ENCODE measurements around the gene PPP1R7. TPM values are rescaled to one million over a fixed set of nuclear protein-coding genes. Genes with fewer than 3 reads are reported as not detected.

The PPP1R7 gene
- total and polyA plus RNA-seq, 9 of the 15 experiments (the other 6 are each of a cell fraction or from before 2014, with no cell fraction given): 37.5 to 75.0 (median 50.5) TPM

GRCh38 chr2:241125626-241126025 lies 24.6 kb upstream of the PPP1R7 start:
- in situ Hi-C loops (cut with MboI): no loop called here
- Histone ChIP-seq H3K27me3 (ENCODE audit: control insufficient read depth in 2 of 2, insufficient read depth in 2 of 2, low read length in 2 of 2) (no peaks in the 10 kb centered on the region), H3K4me2 (ENCODE audit: insufficient read depth, low read length) (no peak overlapping the region), H3K9me1 (ENCODE audit: control insufficient read depth, insufficient read depth, low read length) (no peaks in the 10 kb centered on the region), H3K9ac (ENCODE audit: insufficient read depth in 1 of 2, low read depth in 2 of 2, low read length in 2 of 2) (no peak overlapping the region), H3K27ac (ENCODE audit: extremely low read depth, low read depth, low read length) (no peak overlapping the region), H3K36me3 (ENCODE audit: control insufficient read depth, insufficient read depth, low read length) (peaks cover 15% of the 10 kb centered on the region; the same call in 1 of the 3 replicates), H3K79me2 (ENCODE audit: control insufficient read depth, insufficient read depth, low read length) (no peaks in the 10 kb centered on the region), H3K4me3 (no peak overlapping the region), H4K20me1 (replicated peaks; ENCODE audit: control insufficient read depth, insufficient read depth, low read length) (no peaks in the 10 kb centered on the region), H2AFZ (ENCODE audit: low read depth, low read length) (no peak overlapping the region), H3K9me3 (replicated peaks; ENCODE audit: control insufficient read depth, insufficient read depth, low read depth, low read length) (no peaks in the 10 kb centered on the region), H3K4me1 (replicated peaks in 1 of 2; ENCODE audit: control insufficient read depth in 2 of 2, insufficient read depth in 2 of 2, low read length in 2 of 2) (no peaks in the 10 kb centered on the region; a peak in 1 of 5 replicates)
- DNase-seq (ENCODE audit: extremely low read depth in 1 of 4, low spot score in 3 of 4): no peak
- CTCF ChIA-PET (ENCODE audit: low intra/inter-chr PET ratio): no interaction called here
- no TSS peak for BruUV-seq (replicated peaks)
- WGBS (ENCODE audit: insufficient coverage, low coverage, missing lambda C conversion rate): 92% methylated on average over 10 of the region's 13 CpGs
- intact Hi-C loops (cut with micrococcal nuclease): loop anchor here (2.0 kb wide), 1 partner anchor 43 kb away; no protein-coding TSS in a partner anchor
- TF ChIP-seq ILF3 (IDR thresholded peaks at IDR 0.05; ENCODE audit: borderline replicate concordance) (no peak), PATZ1 (CRISPR knock-in tag; IDR thresholded peaks at IDR 0.05; ENCODE audit: borderline replicate concordance) (no peak), DEAF1 (CRISPR knock-in tag; IDR thresholded peaks at IDR 0.05) (no peak), GATAD2B (IDR thresholded peaks at IDR 0.05; ENCODE audit: borderline replicate concordance) (no peak), ZNF699 (CRISPR knock-in tag; IDR thresholded peaks at IDR 0.05; ENCODE audit: insufficient replicate concordance) (no peak), THRA (IDR thresholded peaks at IDR 0.05) (no peak), CHCHD3 (CRISPR knock-in tag; IDR thresholded peaks at IDR 0.05) (no peak), SPI1 (IDR thresholded peaks at IDR 0.05; ENCODE audit: borderline replicate concordance, low read depth, low read length) (no peak), C11orf30 (IDR thresholded peaks at IDR 0.05; ENCODE audit: low read depth) (no peak), NONO (IDR thresholded peaks at IDR 0.05; ENCODE audit: low read depth in 2 of 2, low read length in 1 of 2) (no peak), ZNF197 (CRISPR knock-in tag; IDR thresholded peaks at IDR 0.05; ENCODE audit: low read depth) (no peak)
- POLR2A ChIA-PET: no interaction called here
- FAIRE-seq: no peak
- no peak for ATAC-seq

Measured in K562 (cell line).